ENCODE results near the gene NPTX1. TPM values are rescaled to one million over a fixed set of nuclear protein-coding genes. Genes with fewer than 3 reads are reported as not detected.

The NPTX1 gene
- total RNA-seq, 1 donor from 2014 or later, result 1.3 TPM

DNA sequence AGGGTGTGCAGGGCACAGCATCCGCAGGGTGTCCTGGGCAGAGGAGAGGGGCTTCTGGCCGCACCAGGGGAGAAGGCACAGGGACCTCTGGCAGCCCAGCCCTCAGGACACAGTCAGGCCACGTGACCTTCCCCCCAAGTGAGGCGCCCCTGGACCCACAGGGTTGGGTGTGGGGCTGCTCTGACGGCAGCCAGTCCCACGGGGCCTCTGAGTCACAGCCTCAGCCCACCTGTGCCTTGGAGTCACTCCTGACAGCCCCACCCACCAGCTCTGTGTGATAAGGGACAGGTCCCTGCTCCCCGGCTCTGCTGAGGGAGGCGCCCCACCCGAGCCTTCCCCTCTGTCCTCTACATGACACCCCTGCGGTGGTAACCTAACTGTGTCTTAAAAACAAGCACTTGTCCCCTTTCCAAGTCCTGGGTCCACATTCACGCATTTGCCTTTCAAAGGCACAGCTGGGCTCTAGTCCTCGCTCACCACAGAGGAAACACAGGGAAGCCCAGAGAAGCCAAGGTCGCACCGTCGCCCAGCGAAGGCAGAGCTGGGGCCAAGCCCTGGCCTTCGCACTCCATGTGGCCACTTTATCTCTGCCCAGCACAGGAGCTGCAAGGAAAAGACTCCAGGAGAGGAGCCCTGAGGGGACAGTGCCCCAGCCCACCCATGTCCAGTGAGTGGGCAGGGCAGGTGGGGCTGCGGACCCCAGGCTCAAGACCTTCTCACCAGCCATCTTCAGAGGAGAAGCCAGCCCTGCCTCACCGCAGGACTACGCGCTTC, 5.1 kb upstream of the NPTX1 start:
- H3K4me3 ChIP-seq, result no peak overlapping the region
- peaks cover 79% of the 10 kb centered on the region for H3K27me3 ChIP-seq
- ATAC-seq, result no peak
- no peaks in the 10 kb centered on the region for H3K9me3 ChIP-seq
- TF ChIP-seq, protein P1, sequence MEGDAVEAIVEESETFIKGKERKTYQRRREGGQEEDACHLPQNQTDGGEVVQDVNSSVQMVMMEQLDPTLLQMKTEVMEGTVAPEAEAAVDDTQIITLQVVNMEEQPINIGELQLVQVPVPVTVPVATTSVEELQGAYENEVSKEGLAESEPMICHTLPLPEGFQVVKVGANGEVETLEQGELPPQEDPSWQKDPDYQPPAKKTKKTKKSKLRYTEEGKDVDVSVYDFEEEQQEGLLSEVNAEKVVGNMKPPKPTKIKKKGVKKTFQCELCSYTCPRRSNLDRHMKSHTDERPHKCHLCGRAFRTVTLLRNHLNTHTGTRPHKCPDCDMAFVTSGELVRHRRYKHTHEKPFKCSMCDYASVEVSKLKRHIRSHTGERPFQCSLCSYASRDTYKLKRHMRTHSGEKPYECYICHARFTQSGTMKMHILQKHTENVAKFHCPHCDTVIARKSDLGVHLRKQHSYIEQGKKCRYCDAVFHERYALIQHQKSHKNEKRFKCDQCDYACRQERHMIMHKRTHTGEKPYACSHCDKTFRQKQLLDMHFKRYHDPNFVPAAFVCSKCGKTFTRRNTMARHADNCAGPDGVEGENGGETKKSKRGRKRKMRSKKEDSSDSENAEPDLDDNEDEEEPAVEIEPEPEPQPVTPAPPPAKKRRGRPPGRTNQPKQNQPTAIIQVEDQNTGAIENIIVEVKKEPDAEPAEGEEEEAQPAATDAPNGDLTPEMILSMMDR (IDR thresholded peaks at IDR 0.05), result no peak
- H3K27ac ChIP-seq, result no peak overlapping the region
- H3K4me1 ChIP-seq, result peaks cover 25% of the 10 kb centered on the region
- no peaks in the 10 kb centered on the region for H3K36me3 ChIP-seq
- intact Hi-C loops (cut with DNase I), result no loop called here
- DNase-seq, result no peak

DNA sequence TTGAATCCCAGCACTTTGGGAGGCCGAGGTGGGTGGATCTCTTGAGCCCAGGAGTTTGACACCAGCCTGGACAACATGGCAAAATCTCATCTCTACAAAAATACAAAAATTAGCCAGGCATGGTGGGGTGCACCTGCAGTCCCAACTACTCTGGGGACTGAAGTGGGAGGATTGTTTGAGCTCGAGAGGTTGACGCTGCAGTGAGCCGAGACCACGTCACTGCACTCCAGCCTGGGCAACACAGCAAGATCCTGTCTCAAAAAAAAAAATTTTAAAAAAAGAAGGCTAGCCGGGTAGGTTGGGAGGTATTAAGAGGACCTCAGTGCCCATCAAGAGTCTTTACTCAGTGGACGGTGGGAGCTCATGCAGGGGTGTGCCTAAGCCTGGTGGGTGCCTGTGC, 3.8 kb upstream of the NPTX1 start:
- TF ChIP-seq, protein P1 (IDR thresholded peaks at IDR 0.05), result no peak
- Histone ChIP-seq H3K9me3 (no peaks in the 10 kb centered on the region), H3K4me3 (no peak overlapping the region), H3K36me3 (no peaks in the 10 kb centered on the region), H3K4me1 (peaks cover 29% of the 10 kb centered on the region), H3K27me3 (peaks cover 80% of the 10 kb centered on the region), H3K27ac (no peak overlapping the region)
- intact Hi-C loops (cut with DNase I), result no loop called here
- ATAC-seq (no peak), DNase-seq (no peak)

DNA sequence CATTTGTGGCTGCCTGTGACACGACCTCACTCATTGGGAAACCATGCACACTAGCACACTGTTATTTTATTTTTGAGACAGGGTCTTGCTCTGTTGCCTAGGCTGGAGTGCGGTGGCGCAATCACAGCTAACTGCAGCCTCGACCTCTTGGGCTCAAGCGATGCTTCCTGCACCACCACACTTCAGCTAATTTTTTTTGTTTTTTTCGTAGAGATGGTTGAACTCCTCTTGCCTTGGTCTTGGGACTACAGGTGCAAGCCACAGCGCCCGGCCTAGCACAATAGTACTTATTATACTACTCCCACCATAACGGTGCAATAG, 2.8 kb upstream of the NPTX1 start:
- peaks cover 91% of the 10 kb centered on the region for H3K27me3 ChIP-seq
- H3K4me3 ChIP-seq, result no peak overlapping the region
- no peak for DNase-seq
- ATAC-seq, result no peak
- intact Hi-C loops (cut with DNase I), result no loop called here
- H3K27ac ChIP-seq, result no peak overlapping the region
- no peaks in the 10 kb centered on the region for H3K9me3 ChIP-seq
- TF ChIP-seq, protein P1 (IDR thresholded peaks at IDR 0.05), result no peak
- peaks cover 33% of the 10 kb centered on the region for H3K4me1 ChIP-seq
- H3K36me3 ChIP-seq, result no peaks in the 10 kb centered on the region

DNA sequence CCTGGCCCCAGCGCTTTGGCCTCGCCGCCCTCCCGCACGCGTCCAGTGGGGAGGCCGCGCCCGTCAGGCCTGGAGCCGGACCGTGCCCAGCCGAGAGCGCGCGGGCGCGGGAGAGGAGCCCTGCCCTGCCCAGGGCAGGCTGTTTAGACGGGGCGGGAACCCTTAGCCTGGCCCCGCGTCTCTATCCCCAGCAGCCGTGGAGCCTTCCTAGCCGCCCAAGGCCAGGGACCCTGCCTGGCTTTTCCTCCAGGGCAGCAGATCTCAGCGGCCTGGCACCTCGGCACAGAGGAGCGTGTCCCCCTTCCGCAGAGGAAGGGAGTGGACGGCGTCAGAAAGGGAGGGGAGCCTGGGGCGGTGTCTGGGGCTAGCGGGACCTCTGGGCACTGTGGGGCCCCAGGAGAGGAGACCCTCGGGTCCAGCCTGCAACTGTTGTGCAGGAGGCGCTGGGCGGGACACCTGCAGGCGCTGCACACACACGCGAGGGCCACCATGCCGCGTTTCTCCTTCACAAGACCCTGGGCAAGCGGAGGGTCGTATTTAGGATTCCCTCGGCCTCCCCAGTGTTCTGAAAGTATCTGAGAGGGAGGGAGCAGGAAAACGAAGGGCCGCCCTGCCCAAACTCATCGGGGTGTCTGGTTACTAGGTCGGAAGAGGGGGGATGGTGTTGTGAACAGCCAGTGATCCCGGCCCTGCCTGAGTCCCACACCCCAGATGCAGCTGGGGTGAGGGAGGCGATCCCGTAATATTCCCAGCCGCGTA, 2.3 kb upstream of the NPTX1 start:
- H3K27ac ChIP-seq, result no peak overlapping the region
- no peaks in the 10 kb centered on the region for H3K36me3 ChIP-seq
- H3K27me3 ChIP-seq, result peaks cover 96% of the 10 kb centered on the region
- TF ChIP-seq, protein P1 (IDR thresholded peaks at IDR 0.05), result no peak
- no peak for ATAC-seq
- intact Hi-C loops (cut with DNase I), result no loop called here
- no peaks in the 10 kb centered on the region for H3K9me3 ChIP-seq
- no peak for DNase-seq
- H3K4me1 ChIP-seq, result peaks cover 33% of the 10 kb centered on the region
- peak overlapping the region; percentile 17 for H3K4me3 ChIP-seq

DNA sequence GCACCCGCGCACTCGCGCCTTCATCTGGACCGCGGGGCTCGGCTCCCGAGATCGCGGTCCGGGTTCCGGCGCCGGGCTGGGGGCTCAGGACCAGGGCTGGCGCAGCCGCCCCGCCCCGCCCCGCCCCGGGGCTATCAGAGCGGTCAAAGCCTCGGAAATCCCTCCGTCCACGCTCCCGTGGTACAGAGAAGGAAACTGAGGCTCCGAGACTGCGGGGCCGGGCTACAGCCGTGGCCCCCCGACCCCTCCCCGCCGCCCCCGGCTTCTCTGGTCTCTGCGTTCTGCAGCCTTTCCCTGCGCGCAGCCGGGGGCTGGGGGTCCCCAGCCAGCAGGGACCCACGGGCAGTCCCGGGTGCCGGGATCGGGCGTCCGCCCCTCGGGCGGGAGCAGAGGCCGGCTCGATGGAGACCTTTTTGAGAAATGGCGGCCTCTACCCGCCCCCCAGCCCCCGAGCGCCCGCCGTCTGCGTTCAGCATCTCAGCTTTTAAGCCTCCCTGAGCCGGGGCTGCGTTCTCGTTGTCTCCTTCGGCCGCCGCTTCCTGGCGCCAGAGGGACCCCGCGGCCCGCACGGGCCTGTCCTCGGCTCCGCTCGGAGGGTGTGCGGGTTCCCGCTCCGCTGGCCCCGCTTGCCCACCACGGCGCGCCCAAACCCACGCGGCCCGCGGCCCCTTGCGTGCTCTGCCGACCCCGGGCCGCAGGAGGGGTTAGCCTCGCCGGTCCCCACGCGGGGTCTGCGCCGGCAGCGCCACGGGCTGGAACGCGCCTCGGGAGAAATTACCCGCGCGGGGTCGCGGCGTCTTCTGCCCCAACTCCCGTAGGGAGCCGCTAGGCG, 1.5 kb upstream of the NPTX1 start:
- peaks cover 97% of the 10 kb centered on the region for H3K27me3 ChIP-seq
- H3K4me1 ChIP-seq, result peaks cover 33% of the 10 kb centered on the region
- H3K36me3 ChIP-seq, result no peaks in the 10 kb centered on the region
- DNase-seq (no peak), ATAC-seq (peak; percentile 2)
- no peak overlapping the region for H3K27ac ChIP-seq
- no peaks in the 10 kb centered on the region for H3K9me3 ChIP-seq
- intact Hi-C loops (cut with DNase I), result no loop called here
- H3K4me3 ChIP-seq, result peak overlapping the region; percentile 17
- TF ChIP-seq, protein P1 (IDR thresholded peaks at IDR 0.05), result peak; percentile 39

All from upper lobe of right lung (tissue), 1 donor.